H4 (cell line): ENCODE measurements around the gene UBE2G1. TPM values are rescaled to one million over a fixed set of nuclear protein-coding genes. Genes with fewer than 3 reads are reported as not detected.
A peak's percentile ranks its signal among the peaks of the same experiment; 100 is the strongest.

Source experiments
- DNase-seq: peaks from one replicate; pipeline ENCODE4 v3.0.0-alpha.2; 2015; ENCODE audit warnings: low spot score
- total RNA-seq: library from RNA; depleted of rRNA; stranded (reverse); fragments of >200 nt; shearing (Covaris generic); gene quantifications from 2 replicates; pipeline ENCODE4 v1.2.3, GENCODE V29; 2014

Gene UBE2G1
- total RNA-seq, 1 experiment from 2014 or later, result 46.1 TPM

DNA sequence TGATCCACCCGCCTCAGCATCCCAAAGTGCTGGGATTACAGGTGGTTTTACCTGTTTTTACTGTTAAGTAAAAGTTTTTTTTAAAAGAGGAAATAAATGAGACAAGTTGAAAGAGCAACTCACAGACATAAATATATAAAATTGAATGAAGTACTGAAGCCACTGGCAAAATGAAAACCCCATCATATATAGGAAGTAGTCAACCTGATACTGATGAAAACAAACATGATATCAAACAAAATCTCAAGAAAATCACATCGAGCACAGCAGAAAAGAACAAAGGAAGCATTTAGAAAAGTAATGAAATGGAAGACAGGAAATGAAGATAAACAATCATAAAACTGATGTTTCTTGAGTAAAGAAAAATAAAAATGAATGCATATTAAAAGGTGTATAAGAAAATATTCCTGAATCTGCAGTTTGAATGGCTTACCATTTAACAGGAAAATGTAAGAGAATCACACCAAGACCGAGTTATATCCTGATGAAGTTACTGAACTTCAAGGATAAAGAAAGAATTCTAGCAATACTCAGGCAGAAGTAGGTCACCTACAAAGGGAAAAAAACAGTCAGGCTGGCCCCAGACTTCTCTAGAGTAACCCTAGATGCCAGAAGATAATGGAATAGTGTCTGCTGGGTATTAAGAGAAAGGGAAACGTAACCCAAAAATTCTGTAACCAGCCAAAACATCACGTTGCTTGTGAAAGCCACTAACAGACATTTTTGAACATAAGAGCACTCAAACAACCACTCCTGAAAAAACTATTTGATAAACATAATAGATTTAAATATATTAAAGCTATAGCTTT, 31.5 kb downstream of the UBE2G1 start:
- DNase-seq, result no peak

DNA sequence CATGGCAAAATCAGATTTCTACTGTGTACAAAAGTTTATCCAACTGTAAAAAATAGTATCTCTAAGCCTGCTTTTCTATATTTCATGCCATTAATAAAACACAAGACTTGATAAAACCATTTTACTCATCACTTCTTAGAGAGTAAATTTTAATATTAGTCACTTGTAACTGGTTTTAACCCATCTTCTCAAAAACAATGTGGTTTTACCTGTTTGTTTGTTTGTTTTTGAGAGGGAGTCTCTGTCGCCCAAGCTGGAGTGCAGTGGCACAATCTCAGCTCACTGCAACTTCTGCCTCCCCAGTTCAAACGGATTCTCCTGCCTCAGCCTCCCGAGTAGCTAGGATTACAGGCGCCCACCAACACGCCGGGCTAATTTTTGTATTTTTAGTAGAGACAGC, 32.1 kb downstream of the UBE2G1 start:
- DNase-seq, result no peak

DNA sequence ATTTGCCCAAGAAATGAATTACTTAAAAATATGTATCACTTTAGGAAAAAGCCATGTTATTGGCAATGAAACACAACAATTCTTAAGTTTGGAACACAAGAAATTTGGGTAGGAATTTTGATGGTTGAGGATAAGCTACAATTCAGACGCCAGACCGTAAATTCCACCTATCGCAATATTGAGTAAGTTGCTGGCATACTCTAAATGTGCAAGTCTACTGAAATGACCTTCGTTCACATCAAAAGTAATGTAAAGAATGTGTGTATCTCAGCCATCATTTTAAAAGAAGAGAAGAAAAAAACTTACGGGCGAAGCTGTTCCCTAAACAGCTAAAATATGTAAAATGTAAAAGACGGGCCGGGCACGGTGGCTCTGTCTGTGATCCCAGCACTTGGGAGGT, 33.4 kb downstream of the UBE2G1 start:
- no peak for DNase-seq

DNA sequence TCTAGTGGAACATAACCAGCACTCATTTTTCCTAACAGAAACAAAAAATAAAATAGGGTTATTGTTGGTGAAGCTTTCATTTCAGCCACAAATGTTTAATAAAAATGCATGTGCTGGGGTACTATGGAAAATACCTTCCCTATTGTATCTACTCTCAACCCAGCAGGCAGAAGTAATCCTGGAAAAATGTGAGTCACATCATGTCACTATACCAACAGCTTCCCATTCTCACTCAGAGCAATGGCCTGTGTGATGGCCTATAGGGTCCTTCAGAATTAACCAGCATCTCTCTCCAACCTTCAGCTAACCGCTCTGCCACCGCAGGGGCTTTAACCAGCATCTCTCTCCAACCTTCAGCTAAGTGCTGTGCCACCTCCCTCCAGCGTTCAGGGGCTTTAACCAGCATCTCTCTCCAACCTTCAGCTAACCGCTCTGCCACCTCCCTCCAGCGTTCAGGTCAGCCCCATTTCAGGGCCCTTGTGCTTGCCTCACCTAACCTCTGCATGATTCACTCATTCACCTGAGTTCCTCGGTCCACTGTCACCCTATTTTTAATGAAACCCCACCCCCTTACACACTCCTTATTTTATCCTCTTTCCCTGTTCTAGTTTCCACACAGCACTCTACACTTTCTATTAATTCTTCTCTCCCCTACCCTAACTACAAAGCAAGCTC, 34.0 kb downstream of the UBE2G1 start:
- DNase-seq, result no peak

DNA sequence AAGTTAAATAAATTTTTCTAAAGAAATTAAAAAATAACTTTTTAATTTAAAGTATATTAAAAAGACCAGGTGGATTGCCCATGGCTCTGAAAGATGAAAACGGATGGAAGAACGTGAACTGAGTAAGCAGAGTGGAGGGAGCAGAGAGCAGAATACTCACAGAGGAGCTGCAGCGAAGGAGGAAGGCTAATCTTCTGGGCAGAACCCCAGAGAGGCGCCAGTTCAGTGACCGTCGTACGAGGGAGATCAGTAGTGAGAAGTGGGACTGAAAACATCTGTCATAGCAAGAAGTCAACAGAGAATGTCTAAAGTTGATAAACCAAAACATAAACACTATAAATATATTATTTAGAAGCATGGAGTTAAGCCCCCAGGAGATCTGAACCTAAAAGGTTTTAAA, 34.9 kb downstream of the UBE2G1 start:
- no peak for DNase-seq

DNA sequence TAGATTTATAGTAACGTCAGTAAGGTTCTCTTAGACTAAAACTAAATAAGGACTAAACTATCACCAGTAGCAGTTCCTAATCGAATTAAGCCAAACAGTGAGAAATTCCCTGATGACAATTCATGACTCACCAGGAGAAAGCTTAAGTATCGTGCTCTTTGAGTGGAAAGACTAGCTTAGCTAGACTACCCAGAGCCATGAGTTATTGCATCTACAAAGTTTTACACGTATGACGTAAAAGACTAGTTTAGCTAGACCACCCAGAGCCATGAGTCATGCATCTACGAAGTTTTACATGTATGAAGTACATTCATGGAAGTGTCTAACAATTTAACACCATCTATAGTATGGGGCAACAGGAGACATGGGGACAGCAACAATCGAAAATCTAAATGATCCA, 36.6 kb downstream of the UBE2G1 start:
- peak; percentile 55 for DNase-seq

DNA sequence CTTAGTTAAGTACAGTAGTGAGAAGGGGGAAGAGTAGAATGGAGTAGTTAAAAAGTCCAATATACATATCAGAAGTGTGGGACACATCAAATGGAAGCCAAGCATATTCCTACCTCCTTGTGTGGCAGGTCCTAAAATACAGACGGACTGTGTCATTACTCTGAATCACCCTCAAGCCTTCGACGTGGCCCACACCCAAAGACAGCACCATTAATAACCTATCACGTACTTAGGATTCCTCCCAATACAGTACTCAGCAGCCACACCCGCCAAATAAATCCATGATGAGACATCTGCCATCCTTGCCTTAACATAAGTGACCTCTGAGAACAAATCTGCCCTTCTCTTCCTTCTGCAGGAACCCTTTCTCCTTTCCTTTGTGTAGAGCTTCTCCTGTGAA, 38.9 kb downstream of the UBE2G1 start:
- no peak for DNase-seq

DNA sequence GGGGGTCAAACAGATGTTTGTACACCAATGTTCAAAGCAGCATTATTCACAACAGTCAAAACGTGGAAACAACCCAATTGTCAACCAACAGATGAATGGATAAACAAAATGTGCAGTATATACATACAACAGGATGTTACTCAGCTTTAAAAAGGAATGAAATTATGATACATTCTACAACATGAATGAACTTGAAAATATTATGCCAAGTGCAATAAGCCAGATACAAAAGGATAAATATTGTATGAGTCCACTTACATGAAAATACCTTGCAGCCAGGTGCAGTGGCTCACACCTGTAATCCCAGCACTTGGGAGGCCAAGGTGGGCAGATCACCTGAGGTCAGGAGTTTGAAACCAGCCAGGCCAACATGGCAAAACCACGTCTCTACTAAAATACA, 39.9 kb downstream of the UBE2G1 start:
- no peak for DNase-seq

DNA sequence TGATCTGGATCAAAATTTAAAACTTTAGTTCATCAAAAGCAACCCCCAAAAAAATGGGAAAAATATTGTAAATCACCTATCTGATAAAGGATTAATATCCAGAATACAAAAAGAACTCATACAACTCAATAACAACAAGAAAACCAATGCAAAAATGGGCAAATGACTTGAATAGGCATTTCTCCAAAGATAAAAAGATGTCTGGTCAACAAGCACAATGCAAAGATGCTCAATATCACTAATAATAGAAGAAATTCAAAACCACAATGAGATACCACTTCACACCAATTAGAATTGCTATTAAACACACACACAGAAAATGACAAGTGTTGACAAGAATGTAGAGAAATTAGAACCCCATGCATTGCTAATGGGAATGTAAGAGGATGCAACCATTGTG, 40.4 kb downstream of the UBE2G1 start:
- DNase-seq, result no peak

DNA sequence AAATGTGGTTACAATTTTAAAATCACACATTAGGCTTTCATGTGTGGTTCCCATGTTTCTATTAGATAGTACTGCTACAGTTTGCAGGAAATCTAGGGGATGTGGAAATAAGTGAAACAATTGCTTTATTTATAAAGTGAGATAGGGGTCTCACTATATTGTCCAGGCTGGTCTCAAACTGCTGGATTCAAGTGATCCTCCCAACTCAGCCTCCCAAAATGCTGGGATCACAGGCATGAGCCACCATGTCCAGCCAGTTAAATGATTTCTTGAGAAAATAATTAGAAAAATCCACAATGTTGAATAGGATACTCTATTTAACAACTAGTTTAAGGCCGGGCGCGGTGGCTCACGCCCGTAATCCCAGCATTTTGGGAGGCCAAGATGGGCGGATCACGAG, 42.0 kb downstream of the UBE2G1 start:
- DNase-seq, result no peak

DNA sequence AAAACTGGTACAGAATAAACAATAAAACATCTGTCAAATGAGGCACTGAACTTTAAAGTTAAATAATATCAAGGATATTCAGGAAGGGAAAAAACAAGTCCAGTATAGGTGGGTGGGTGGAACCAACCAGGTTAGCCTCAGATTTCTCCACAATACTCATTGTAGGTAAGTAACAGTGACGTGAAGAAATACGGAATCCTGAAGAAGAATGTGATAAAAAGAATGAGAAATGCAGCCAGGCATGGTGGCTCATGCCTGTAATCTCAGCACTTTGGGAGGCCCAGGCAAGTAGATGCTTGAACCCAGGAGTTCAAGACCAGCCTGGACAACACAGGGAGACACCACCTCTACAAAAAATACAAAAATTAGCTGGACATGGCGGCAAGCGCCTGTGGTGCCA, 47.3 kb downstream of the UBE2G1 start:
- no peak for DNase-seq

DNA sequence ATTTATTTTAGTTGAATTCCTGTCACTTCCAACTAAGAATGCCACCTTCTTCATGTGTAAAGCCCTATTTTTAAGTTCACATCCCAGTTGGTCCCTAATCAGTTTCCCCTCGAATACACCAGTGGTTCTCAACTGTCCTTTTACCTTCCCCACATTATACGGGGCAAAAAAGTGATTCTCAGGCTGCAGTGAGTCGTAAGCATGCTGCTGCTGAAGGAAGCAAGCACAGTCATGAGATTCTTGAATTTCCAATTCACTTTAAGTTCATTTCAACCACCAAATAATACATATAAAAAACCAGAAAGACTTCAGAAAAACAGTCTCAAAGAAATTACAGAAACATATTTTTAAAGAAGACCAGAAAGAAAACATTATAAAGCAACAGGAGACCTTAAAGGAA, 47.9 kb downstream of the UBE2G1 start:
- DNase-seq, result no peak

DNA sequence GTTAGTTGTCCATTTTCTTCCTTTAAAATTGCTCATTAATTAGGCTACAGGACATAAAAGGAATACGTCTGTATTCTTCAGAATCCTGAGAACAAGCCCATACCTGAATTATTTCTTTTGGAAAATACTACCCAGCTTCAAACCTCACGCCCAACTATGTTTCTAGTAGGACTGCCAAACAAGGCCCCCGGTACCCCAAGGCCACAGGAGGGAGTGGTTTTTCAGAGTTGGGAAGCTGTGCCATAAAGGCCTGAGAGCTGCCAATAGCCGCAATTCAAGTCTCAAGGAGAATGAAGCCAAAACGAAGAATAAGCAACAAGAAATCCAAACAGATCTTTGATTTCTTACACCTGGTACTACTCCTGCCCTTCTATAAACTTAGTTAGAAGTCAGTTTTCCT, 48.3 kb downstream of the UBE2G1 start:
- no peak for DNase-seq

DNA sequence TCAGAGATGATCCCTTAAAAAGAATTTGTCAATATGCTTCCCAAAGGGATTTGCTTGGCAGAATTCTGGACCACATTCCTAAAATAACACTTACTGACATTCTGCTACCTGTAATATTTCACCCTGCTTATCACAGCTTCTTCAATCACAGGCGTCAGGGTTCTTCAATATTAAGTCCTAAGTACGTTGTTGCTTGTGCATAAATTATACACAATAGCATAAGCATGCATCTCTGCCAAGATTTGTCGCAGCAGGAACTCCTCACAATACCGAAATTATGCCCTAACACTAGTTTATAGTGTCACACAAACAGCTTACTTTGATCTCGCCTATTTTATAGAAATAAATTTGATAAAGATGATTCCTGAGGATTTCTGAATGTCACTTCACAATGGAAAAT, 48.9 kb downstream of the UBE2G1 start:
- DNase-seq, result no peak

DNA sequence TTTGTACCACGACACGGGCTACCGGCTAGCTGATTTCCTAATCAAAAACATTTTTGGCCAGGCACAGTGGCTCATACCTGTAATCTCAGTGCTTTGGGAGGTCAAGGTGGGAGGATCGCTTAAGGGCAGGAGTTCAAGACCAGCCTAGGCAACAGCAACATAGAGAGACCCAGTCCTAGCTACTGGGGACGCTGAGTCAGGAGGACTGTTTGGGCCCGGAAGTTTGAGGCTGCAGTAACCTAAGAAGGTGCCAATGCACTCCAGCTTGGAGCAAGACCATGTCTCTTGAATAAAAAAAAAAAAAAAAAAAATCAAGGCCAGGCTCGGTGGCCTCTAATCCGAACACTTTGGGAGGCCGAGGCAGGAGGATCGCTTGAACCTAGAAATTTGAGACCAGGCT, 49.8 kb downstream of the UBE2G1 start:
- DNase-seq, result no peak

DNA sequence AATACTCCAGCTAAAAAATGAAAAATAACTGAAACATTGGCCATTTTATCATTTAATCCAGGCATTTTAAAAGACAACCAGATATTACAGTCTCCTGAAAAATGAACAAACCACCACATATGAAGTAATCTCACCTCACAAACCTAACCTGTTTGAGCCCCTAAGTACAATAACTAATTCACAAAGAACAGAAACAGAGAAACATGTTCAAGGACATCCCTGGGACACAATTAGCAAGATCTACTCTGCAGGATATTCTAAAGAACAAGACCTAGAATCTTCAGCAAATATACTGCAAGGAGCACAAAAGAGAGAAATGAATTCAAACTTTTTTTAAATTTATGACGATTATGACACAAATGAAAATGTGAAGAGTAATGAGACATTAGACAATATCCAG, 51.9 kb downstream of the UBE2G1 start:
- no peak for DNase-seq

DNA sequence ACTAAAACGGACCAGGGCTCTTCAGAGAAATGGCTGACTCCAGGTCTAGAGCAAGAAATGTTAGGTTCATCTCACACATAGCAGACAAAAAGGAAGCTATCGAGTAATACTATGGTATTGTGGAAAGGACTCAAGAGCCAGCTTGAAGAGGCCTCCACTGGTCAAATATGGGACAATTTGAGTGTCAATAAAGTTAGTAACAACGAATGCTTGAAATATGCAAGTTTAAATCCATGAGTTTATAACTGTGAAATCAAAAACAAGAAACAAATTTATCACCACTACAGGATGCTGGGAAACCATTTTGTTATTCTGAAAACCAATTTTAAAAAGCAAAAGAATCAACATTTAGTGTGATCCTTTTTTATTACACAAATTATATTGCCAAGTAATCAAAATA, 52.3 kb downstream of the UBE2G1 start:
- no peak for DNase-seq

DNA sequence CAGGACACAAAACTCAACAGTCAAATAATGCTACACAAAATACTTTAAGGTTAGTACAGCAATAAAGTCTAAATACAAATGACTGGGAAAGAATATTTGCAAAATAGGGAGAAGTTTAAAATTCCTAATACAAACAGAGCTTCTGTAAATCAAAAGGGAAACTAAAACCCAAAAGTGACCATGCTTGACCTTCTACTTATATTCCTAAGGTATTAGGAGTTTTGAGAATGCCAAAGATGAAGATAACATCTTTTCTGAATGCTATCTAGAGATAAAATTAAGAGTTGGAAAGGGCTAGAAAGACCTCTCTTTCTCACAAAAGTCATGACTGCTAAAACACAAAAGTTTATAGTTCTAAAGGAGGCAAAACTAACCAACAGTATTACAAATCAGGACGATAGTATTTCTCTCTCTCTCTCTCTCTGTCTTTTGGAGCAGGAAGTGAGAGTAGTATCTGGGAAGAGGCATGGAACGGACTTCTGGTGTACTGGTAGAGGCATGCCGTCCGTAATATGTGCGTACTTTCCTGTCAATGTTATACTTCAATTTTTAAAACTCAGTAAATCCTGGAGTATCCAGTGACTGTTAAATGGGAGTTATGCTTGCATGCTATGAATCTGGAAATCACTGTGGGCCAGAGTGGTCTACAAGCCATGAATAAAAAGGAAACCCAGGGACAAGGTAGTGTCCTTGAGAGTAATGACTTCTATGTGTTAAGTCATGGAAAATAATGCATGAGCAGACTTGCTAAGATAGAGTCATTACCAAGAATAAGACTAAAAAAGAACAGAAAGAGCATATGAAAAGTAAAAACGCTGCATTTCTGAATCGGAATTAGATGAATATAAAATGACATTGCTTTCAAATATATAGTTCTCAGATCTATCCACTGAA, 53.0 kb downstream of the UBE2G1 start:
- DNase-seq, result no peak

DNA sequence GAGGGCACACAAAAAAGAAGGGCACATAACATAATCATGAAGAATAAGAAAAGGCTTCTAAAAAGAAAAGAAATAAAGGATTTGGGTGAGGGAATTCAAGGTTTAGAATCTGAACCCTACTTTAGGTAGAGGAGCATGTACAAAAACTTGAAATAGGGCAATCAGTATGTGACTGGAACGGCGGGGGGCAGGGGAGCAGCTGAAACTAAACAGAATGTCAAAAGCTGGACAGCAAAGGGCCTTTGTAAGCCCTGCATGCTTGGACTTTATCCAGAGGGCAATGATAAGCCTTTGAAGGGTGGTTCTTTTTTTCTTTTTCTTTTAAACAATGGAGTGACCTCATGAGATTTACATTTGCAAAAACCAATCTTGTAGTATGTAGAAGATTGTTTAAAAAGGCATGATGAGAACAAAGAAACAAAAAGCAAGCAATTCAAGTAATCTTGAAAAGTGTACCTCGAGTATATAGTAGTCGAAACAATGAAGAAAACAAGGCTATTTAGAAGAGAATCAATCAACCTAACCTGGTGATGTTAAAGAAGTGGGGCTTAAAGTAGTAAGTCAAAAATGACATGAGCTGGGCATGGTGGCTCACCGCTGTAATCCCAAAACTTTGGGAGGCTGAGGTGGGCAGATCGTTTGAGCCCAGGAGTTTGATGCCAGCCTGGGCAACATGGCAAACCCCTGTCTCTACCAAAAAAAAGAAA, 56.0 kb downstream of the UBE2G1 start:
- DNase-seq, result no peak

DNA sequence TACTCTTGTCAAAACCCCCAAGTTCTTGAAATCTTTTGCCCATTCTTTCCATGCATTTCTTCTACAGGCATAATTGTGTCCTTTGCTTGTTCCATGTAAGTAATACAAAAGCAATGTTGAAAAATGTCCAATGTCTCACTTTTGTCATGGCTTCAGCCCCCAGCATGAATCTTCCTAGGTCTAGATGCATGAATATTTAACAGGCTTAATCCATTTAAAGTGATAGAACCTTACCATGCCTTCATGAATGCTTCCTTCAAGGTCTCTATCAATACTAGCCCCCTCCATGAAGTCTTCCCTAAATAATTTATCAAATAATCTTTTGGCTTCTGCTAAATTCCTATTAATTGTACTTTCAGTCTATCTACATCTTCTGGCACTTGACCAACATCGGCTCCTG, 56.6 kb downstream of the UBE2G1 start:
- DNase-seq, result no peak

DNA sequence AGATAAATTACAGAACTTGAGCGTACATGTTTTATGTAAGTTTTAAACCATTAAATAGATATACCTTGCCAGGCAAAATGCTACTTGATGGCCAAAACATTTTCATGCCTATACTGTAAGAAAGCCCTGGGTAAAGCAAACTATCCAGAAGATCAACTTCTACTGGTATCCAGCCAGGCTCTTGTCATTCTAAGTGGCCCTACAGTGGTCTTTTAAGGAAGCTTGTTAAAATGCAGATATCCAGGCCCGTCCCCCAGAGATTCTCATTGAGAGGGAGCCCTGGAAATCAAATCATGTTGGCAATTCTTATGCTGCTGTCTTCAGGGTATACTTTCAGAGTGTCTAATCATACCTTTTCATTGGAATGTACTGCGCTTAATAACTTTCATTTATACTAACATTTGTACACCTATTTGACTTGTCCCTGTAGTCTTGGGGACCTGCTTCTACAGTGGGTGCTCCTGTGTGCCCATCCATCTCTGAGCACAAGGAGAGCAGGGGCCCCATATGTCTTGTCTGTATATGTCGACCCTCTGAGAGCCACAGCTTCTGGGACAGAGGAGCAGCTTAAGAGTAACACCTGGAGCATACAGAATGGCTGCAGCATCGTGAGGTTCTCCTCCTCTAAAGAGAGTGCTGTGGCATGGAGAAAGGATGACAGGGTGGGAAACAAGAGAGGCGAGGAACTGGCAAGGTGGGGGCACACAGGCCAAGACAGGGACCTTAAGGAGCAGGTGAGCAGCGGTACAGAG, 59.1 kb downstream of the UBE2G1 start:
- no peak for DNase-seq
